ENCODE results near the gene SPTBN4.

The SPTBN4 gene

DNA sequence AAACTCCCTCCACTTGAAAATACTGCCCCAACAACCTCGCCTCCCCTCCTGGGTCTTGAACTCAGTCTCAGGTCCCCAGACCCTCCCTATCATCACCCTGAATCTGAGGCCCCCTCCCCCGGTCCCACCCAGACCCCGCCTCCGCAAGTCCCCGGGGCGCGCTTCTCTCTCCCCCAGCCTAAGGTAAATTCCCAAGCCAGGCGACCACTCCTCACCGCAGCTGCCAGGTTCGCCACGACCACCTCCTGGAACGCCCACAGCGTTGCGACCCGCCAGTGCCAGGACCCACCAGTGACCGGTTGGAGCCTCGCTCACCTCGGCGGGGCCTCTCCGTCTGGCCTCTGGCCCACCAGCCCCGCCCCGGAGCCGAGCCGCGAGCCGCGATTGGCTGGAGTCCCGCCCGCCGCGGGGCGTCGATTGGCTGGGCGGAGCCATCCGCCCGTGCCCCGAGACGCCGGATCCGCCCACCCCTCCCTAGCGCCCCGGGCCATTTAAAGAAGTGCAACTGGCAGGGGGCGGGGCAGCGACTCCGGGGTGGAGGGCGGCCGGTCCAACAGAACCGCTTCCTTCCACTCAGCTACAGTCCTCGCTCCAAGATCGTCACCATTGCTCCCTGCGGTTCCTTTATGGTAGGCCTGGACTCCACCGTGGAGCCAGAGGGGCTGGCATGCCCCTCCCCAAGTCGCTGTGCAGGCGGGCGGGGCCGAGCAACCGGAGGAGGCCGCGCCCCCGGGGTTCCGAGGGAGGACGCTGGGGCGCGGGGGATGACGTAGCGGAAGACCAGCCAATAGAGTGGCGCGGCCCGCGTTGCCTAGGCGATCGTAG is 22.6 kb upstream of the SPTBN4 start, which contains the start of gene SERTAD3:
Gene SERTAD3 (minus strand): TSS at position 336 of the 825 bp plus-strand sequence. CDS start 2,255 bp downstream, outside the sequence.
- TF ChIP-seq ZFX (IDR thresholded peaks at IDR 0.05; ENCODE audit: borderline replicate concordance) (no peak), CTCF (IDR thresholded peaks at IDR 0.05) (no peak)
- H3K27ac ChIP-seq = peak within 1 kb of the TSS; percentile 96

DNA sequence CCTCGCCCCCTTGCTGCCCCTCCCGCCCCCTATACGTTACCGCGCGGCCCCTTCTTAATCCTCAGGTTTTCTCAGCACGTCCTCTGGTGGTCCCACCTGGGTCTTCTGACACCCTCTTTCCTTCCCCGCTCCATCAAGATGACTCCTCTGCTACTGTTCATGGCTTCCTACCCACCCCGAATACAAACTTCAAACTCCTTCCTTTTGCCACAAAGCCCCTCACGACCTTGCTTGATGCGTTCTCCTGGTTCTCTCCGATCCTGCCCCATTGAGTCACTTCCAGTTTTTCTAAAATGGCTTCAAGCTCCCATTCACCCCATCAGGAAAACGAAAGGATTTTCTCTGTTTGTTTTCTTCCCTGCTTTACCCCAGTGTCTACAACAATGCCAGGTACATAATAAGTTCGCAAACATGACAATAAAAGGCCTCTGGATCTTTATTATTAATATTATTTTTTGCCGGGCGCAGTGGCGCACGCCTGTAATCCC is 21.9 kb upstream of the SPTBN4 start:
- TF ChIP-seq CTCF (IDR thresholded peaks at IDR 0.05) = no peak
- TF ChIP-seq ZFX (IDR thresholded peaks at IDR 0.05; ENCODE audit: borderline replicate concordance) = no peak
- peak overlapping the region; percentile 96 for H3K27ac ChIP-seq

DNA sequence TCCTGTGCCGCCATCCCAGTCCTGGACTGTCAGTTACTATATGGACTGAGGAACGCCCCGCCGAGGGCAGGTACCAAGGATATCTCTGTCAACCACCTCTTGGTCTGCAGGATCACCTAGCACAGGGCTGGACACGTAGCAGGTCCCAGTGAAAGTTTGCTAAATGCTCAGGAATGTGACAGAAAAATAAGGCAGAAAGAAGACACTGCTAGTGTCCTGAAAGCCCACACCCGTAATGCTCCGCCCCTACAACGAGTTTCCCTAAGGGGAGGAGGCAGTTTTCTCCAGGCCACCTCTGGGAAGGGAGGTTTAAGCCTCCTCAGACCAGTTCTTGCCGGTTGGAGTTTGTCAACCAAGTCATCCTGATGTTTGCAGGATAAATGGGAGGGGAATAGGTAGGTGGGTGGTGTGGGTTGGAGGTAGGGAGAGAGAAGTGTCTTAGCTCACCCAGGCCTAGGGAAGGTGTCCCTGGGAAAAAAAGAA is 21.0 kb upstream of the SPTBN4 start:
- peak overlapping the region; percentile 96 for H3K27ac ChIP-seq
- TF ChIP-seq ZFX (IDR thresholded peaks at IDR 0.05; ENCODE audit: borderline replicate concordance) (no peak), CTCF (IDR thresholded peaks at IDR 0.05) (no peak)

GRCh38 chr19:40446263-40446784 is 20.5 kb upstream of the SPTBN4 start:
- TF ChIP-seq CTCF (IDR thresholded peaks at IDR 0.05) (no peak), ZFX (IDR thresholded peaks at IDR 0.05; ENCODE audit: borderline replicate concordance) (no peak)
- H3K27ac ChIP-seq = peak overlapping the region; percentile 96

DNA sequence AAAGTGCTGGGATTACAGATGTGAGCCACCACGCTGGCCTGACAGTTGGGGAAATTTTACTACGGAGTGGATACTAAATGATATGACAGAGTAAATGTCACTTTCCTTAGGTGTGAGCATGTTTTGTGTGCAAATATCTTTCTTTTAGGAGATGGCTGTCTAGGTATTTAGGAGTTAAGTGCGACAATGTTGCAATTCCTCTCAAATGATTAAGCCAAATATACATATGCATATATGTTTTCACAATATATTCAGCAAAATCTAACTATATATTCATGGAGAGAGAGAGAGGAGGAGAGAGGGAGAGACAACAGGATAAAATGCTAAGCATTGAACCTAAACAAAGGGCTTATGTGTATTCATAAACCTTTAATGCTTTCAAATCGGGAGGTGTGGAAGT is 17.3 kb upstream of the SPTBN4 start:
- no peak overlapping the region for H3K27ac ChIP-seq
- TF ChIP-seq ZFX (IDR thresholded peaks at IDR 0.05; ENCODE audit: borderline replicate concordance) = no peak
- no peak for TF ChIP-seq CTCF (IDR thresholded peaks at IDR 0.05)

- TF ChIP-seq ZFX (IDR thresholded peaks at IDR 0.05; ENCODE audit: borderline replicate concordance) (no peak), CTCF (IDR thresholded peaks at IDR 0.05) (no peak)
- no peak overlapping the region for H3K27ac ChIP-seq
These were observed 16.1 kb upstream of the SPTBN4 start for GRCh38 chr19:40450664-40451063.

DNA sequence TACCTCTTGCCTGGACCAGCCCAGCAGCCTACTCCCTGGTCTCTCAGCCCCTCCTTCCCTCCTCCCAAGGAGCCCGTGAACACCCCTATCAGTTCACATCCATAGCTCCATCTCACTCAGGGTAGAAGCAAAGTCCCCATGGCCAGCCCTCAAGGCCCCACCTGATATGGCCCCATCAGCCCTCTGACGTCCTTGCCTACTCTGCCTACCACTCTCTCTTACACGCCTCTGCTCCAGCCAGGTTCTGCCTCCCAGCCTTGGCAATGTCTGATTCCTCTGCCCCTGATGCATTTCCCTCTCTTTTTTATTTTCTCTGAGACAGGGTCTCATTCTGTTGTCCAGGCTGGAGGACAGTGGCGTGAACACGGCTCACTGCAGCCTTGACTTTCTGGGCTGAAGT is 14.8 kb upstream of the SPTBN4 start:
- no peak for TF ChIP-seq ZFX (IDR thresholded peaks at IDR 0.05; ENCODE audit: borderline replicate concordance)
- no peak for TF ChIP-seq CTCF (IDR thresholded peaks at IDR 0.05)
- H3K27ac ChIP-seq = 0 out of 2 replicates have a peak overlapping the region, but pooled peaks have one; percentile 60
